ENCODE data around the gene TGFA. TPM values are rescaled to one million over a fixed set of nuclear protein-coding genes. Genes with fewer than 3 reads are reported as not detected.

Gene TGFA
- total and polyA plus RNA-seq, 2 donors (not counting 1 experiment from before 2014, with no cell fraction given): 0.06 TPM; not detected in 1

DNA sequence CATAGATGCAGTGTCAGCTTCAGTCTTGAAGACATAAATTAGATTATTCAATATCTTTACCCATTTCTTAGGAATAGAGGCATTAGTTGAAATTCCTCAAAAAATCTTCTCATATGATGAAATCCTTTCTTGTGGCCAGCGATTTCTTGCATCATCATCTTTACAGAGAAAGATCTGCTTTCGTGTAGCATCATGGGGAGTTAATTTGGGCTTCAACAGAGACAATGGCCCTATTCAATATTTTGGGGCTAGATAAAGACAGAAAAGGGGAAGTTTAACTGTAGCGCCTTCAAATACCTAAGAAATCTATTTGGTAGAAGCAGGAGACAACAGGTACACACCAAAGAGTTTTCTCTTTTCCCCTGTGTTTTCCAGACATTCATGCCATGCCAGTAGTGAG is 73.8 kb downstream of the TGFA start:
- H3K9me3 ChIP-seq (ENCODE audit: control insufficient read depth, insufficient read depth, low read depth, low read length): no peaks in the 10 kb centered on the region
- no peak overlapping the region for H2AFZ ChIP-seq (ENCODE audit: low read length)
- H3K36me3 ChIP-seq (ENCODE audit: control insufficient read depth, insufficient read depth, low read length): no peaks in the 10 kb centered on the region
- no peaks in the 10 kb centered on the region for H3K79me2 ChIP-seq (ENCODE audit: control insufficient read depth, insufficient read depth, low read length)
- H3K4me3 ChIP-seq (replicated peaks in 1 of 4; ENCODE audit: control extremely low read depth in 1 of 4, insufficient read depth in 1 of 4, low read depth in 3 of 4, low read length in 4 of 4): no peak overlapping the region
- H4K20me1 ChIP-seq (ENCODE audit: control insufficient read depth, extremely low read depth, insufficient read depth, low read length): no peaks in the 10 kb centered on the region
- TF ChIP-seq, protein P1, sequence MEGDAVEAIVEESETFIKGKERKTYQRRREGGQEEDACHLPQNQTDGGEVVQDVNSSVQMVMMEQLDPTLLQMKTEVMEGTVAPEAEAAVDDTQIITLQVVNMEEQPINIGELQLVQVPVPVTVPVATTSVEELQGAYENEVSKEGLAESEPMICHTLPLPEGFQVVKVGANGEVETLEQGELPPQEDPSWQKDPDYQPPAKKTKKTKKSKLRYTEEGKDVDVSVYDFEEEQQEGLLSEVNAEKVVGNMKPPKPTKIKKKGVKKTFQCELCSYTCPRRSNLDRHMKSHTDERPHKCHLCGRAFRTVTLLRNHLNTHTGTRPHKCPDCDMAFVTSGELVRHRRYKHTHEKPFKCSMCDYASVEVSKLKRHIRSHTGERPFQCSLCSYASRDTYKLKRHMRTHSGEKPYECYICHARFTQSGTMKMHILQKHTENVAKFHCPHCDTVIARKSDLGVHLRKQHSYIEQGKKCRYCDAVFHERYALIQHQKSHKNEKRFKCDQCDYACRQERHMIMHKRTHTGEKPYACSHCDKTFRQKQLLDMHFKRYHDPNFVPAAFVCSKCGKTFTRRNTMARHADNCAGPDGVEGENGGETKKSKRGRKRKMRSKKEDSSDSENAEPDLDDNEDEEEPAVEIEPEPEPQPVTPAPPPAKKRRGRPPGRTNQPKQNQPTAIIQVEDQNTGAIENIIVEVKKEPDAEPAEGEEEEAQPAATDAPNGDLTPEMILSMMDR (conservative IDR thresholded peaks at IDR 0.05 in 1 of 2, IDR thresholded peaks at IDR 0.05 in 1 of 2; ENCODE audit: low read depth in 1 of 2, low read length in 2 of 2): no peak
- no peak for TF ChIP-seq EZH2 (IDR thresholded peaks at IDR 0.05; ENCODE audit: low read length, missing control alignments)
- H3K4me1 ChIP-seq (ENCODE audit: control insufficient read depth, extremely low read depth, insufficient read depth, low read length): no peaks in the 10 kb centered on the region
- no peak overlapping the region for H3K27ac ChIP-seq (ENCODE audit: insufficient read depth, low read length)
- H3K27me3 ChIP-seq (ENCODE audit: control insufficient read depth, insufficient read depth, low read length): peaks cover 2% of the 10 kb centered on the region
- no peak for DNase-seq (ENCODE audit: low read depth in 2 of 2)
- no peak overlapping the region for H3K4me2 ChIP-seq (ENCODE audit: extremely low read depth, insufficient read depth, low read length)
- no peak overlapping the region for H3K9ac ChIP-seq (ENCODE audit: insufficient read depth, low read length)

GRCh38 chr2:70477441-70477844 is 76.2 kb downstream of the TGFA start:
- H3K27me3 ChIP-seq (ENCODE audit: control insufficient read depth, insufficient read depth, low read length): peaks cover 2% of the 10 kb centered on the region
- no peak overlapping the region for H3K4me2 ChIP-seq (ENCODE audit: extremely low read depth, insufficient read depth, low read length)
- DNase-seq (ENCODE audit: low read depth in 2 of 2): no peak
- no peaks in the 10 kb centered on the region for H3K36me3 ChIP-seq (ENCODE audit: control insufficient read depth, insufficient read depth, low read length)
- H3K79me2 ChIP-seq (ENCODE audit: control insufficient read depth, insufficient read depth, low read length): no peaks in the 10 kb centered on the region
- no peak overlapping the region for H2AFZ ChIP-seq (ENCODE audit: low read length)
- TF ChIP-seq, protein P1 (conservative IDR thresholded peaks at IDR 0.05 in 1 of 2, IDR thresholded peaks at IDR 0.05 in 1 of 2; ENCODE audit: low read depth in 1 of 2, low read length in 2 of 2): no peak
- no peak for TF ChIP-seq EZH2 (IDR thresholded peaks at IDR 0.05; ENCODE audit: low read length, missing control alignments)
- H3K27ac ChIP-seq (ENCODE audit: insufficient read depth, low read length): no peak overlapping the region
- H3K4me1 ChIP-seq (ENCODE audit: control insufficient read depth, extremely low read depth, insufficient read depth, low read length): no peaks in the 10 kb centered on the region
- no peak overlapping the region for H3K4me3 ChIP-seq (replicated peaks in 1 of 4; ENCODE audit: control extremely low read depth in 1 of 4, insufficient read depth in 1 of 4, low read depth in 3 of 4, low read length in 4 of 4)
- H3K9ac ChIP-seq (ENCODE audit: insufficient read depth, low read length): no peak overlapping the region
- H3K9me3 ChIP-seq (ENCODE audit: control insufficient read depth, insufficient read depth, low read depth, low read length): no peaks in the 10 kb centered on the region
- no peaks in the 10 kb centered on the region for H4K20me1 ChIP-seq (ENCODE audit: control insufficient read depth, extremely low read depth, insufficient read depth, low read length)

DNA sequence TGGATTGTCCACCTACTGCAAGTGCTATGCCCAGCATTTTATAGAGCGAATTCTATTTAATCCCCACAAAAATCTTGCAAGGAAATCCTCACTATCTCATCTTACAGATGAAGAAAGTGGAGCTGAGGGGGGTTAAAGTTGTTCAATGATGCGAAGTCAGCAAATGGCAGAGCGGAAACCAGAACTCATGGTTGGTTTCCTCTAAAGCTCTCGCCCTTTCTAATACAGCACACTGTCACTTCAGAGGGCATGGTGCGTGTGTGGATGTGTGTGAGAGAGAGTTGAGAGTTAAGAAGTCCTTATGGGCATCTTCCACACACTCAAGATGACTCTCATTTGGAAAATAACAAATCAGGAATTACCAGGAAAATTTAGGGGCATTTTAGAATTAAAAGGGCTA is 78.4 kb downstream of the TGFA start:
- Histone ChIP-seq H3K4me2 (ENCODE audit: extremely low read depth, insufficient read depth, low read length) (no peak overlapping the region), H3K36me3 (ENCODE audit: control insufficient read depth, insufficient read depth, low read length) (no peaks in the 10 kb centered on the region), H3K4me3 (replicated peaks in 1 of 4; ENCODE audit: control extremely low read depth in 1 of 4, insufficient read depth in 1 of 4, low read depth in 3 of 4, low read length in 4 of 4) (no peak overlapping the region), H3K79me2 (ENCODE audit: control insufficient read depth, insufficient read depth, low read length) (no peaks in the 10 kb centered on the region), H2AFZ (ENCODE audit: low read length) (no peak overlapping the region), H3K27me3 (ENCODE audit: control insufficient read depth, insufficient read depth, low read length) (peaks cover 2% of the 10 kb centered on the region), H4K20me1 (ENCODE audit: control insufficient read depth, extremely low read depth, insufficient read depth, low read length) (no peaks in the 10 kb centered on the region), H3K4me1 (ENCODE audit: control insufficient read depth, extremely low read depth, insufficient read depth, low read length) (no peaks in the 10 kb centered on the region), H3K27ac (ENCODE audit: insufficient read depth, low read length) (no peak overlapping the region), H3K9ac (ENCODE audit: insufficient read depth, low read length) (no peak overlapping the region), H3K9me3 (ENCODE audit: control insufficient read depth, insufficient read depth, low read depth, low read length) (no peaks in the 10 kb centered on the region)
- DNase-seq (ENCODE audit: low read depth in 2 of 2): no peak
- no peak for TF ChIP-seq EZH2 (IDR thresholded peaks at IDR 0.05; ENCODE audit: low read length, missing control alignments)

Data from fibroblast of lung (primary cell).